HepG2 (cell line): ENCODE measurements around the gene KARS1. TPM values are rescaled to one million over a fixed set of nuclear protein-coding genes. Genes with fewer than 3 reads are reported as not detected.
A peak's percentile ranks its signal among the peaks of the same experiment; 100 is the strongest.

Experiments
- ARNT ChIP-seq: fragments of 450-650 bp; IDR thresholded peaks from 2 replicates; pipeline ENCODE4 v1.6.1; 2017
- CENPX ChIP-seq: sonication (generic); formaldehyde crosslinking; IDR thresholded peaks from 2 replicates; pipeline ENCODE4 v1.9.0; 2021; ENCODE audit warnings: mild to moderate bottlenecking, missing genetic modification reagents, moderate library complexity
- CREB1 ChIP-seq, 2 experiments: fragments of 450-650 bp in 1 of 2; IDR thresholded peaks; 2 replicates each; pipeline ENCODE4 v1.6.1; 2016 to 2017; ENCODE audit warnings: control low read depth in 1 of 2, mild to moderate bottlenecking in 1 of 2, missing compliant biosample characterization in 1 of 2, missing genetic modification characterization in 1 of 2
- DPF2 ChIP-seq: sonication (generic); formaldehyde crosslinking; IDR thresholded peaks from 2 replicates; pipeline ENCODE4 v1.4.0; 2020; ENCODE audit warnings: mild to moderate bottlenecking, low read depth, missing genetic modification reagents, borderline replicate concordance
- HOXD1 ChIP-seq: sonication (generic); formaldehyde crosslinking; IDR thresholded peaks from 2 replicates; pipeline ENCODE4 v1.5.0; 2020; ENCODE audit warnings: missing genetic modification reagents
- MNT ChIP-seq: fragments of 450-650 bp; IDR thresholded peaks from 2 replicates; pipeline ENCODE4 v1.6.1; 2016
- MXI1 ChIP-seq: IDR thresholded peaks from 3 replicates; pipeline ENCODE4 v1.6.1; 2012; ENCODE audit warnings: low read depth, low read length, inconsistent platforms, borderline replicate concordance
- NFIC ChIP-seq: IDR thresholded peaks from 2 replicates; pipeline ENCODE4 v1.6.1; 2012; ENCODE audit warnings: mild to moderate bottlenecking, low read length, inconsistent platforms
- NRL ChIP-seq: sonication (generic); formaldehyde crosslinking; IDR thresholded peaks from 2 replicates; pipeline ENCODE4 v1.5.0; 2020; ENCODE audit warnings: missing genetic modification reagents, mild to moderate bottlenecking, moderate library complexity, borderline replicate concordance
- POLR2AphosphoS5 ChIP-seq: IDR thresholded peaks from 2 replicates; pipeline ENCODE4 v1.6.1; 2012; ENCODE audit warnings: low read depth, low read length
- POLR2G ChIP-seq: fragments of 200-400 bp; formaldehyde crosslinking; IDR thresholded peaks from 2 replicates; pipeline ENCODE4 v1.6.1; 2018; ENCODE audit warnings: mild to moderate bottlenecking, low read depth, low read length, moderate library complexity
- RFX5 ChIP-seq: IDR thresholded peaks from 2 replicates; pipeline ENCODE4 v1.6.1; 2011; ENCODE audit warnings: low read depth, low read length, improper control_type of control experiment
- ZFP36L2 ChIP-seq: sonication (generic); formaldehyde crosslinking; IDR thresholded peaks from 2 replicates; pipeline ENCODE4 v1.4.0; 2020; ENCODE audit warnings: missing genetic modification reagents
- ZNF451 ChIP-seq: sonication (generic); formaldehyde crosslinking; IDR thresholded peaks from 2 replicates; pipeline ENCODE4 v1.5.0; 2020; ENCODE audit warnings: mild to moderate bottlenecking, missing genetic modification reagents
- ZNF513 ChIP-seq: sonication (generic); formaldehyde crosslinking; conservative IDR thresholded peaks from 2 replicates; pipeline ENCODE4 v1.5.0; 2020; ENCODE audit warnings: missing genetic modification reagents
- ZNF616 ChIP-seq: sonication (generic); formaldehyde crosslinking; IDR thresholded peaks from 2 replicates; pipeline ENCODE4 v1.5.0; 2020; ENCODE audit warnings: low read depth, mild to moderate bottlenecking, missing genetic modification reagents
- ZNF724P ChIP-seq: sonication (generic); formaldehyde crosslinking; IDR thresholded peaks from 2 replicates; pipeline ENCODE4 v1.8.0; 2022; ENCODE audit warnings: missing genetic modification reagents, borderline replicate concordance
- polyA plus RNA-seq, 8 experiments: library from polyadenylated mRNA; depleted of rRNA in 3 of 8; stranded (reverse) in 7 of 8; unstranded in 1 of 8; fragments of >200 nt; fragmentation: Illumina TruSeq in 4 of 8; extraction: Trizol in 4 of 8; gene quantifications; 2 replicates each; pipeline versions ENCODE4 v1.2.1 to v1.2.3, GENCODE V29; 2011 to 2016; ENCODE audit warnings: low read depth in 4 of 8, missing spikeins in 1 of 8, mixed read lengths in 1 of 8; ENCODE audit not compliant: insufficient read depth in 1 of 8
- total RNA-seq, 5 experiments: library from RNA; depleted of rRNA; stranded (reverse); fragments of >200 nt; fragmentation: Illumina TruSeq; extraction: Trizol; gene quantifications; 2 replicates each; pipeline ENCODE4 v1.2.3, GENCODE V29; 2016; ENCODE audit warnings: low read depth in 1 of 5
- TF ChIP-seq, protein P1 (sequence below): sonication (generic); formaldehyde crosslinking; IDR thresholded peaks from 2 replicates; pipeline ENCODE4 v1.5.0; 2020; ENCODE audit warnings: mild to moderate bottlenecking, missing genetic modification reagents, borderline replicate concordance

The KARS1 gene
- total and polyA plus RNA-seq, 2 of the 13 experiments (the other 11 are each of a cell fraction or from before 2014, with no cell fraction given) = 141 to 276 TPM

- TF ChIP-seq, protein P1, sequence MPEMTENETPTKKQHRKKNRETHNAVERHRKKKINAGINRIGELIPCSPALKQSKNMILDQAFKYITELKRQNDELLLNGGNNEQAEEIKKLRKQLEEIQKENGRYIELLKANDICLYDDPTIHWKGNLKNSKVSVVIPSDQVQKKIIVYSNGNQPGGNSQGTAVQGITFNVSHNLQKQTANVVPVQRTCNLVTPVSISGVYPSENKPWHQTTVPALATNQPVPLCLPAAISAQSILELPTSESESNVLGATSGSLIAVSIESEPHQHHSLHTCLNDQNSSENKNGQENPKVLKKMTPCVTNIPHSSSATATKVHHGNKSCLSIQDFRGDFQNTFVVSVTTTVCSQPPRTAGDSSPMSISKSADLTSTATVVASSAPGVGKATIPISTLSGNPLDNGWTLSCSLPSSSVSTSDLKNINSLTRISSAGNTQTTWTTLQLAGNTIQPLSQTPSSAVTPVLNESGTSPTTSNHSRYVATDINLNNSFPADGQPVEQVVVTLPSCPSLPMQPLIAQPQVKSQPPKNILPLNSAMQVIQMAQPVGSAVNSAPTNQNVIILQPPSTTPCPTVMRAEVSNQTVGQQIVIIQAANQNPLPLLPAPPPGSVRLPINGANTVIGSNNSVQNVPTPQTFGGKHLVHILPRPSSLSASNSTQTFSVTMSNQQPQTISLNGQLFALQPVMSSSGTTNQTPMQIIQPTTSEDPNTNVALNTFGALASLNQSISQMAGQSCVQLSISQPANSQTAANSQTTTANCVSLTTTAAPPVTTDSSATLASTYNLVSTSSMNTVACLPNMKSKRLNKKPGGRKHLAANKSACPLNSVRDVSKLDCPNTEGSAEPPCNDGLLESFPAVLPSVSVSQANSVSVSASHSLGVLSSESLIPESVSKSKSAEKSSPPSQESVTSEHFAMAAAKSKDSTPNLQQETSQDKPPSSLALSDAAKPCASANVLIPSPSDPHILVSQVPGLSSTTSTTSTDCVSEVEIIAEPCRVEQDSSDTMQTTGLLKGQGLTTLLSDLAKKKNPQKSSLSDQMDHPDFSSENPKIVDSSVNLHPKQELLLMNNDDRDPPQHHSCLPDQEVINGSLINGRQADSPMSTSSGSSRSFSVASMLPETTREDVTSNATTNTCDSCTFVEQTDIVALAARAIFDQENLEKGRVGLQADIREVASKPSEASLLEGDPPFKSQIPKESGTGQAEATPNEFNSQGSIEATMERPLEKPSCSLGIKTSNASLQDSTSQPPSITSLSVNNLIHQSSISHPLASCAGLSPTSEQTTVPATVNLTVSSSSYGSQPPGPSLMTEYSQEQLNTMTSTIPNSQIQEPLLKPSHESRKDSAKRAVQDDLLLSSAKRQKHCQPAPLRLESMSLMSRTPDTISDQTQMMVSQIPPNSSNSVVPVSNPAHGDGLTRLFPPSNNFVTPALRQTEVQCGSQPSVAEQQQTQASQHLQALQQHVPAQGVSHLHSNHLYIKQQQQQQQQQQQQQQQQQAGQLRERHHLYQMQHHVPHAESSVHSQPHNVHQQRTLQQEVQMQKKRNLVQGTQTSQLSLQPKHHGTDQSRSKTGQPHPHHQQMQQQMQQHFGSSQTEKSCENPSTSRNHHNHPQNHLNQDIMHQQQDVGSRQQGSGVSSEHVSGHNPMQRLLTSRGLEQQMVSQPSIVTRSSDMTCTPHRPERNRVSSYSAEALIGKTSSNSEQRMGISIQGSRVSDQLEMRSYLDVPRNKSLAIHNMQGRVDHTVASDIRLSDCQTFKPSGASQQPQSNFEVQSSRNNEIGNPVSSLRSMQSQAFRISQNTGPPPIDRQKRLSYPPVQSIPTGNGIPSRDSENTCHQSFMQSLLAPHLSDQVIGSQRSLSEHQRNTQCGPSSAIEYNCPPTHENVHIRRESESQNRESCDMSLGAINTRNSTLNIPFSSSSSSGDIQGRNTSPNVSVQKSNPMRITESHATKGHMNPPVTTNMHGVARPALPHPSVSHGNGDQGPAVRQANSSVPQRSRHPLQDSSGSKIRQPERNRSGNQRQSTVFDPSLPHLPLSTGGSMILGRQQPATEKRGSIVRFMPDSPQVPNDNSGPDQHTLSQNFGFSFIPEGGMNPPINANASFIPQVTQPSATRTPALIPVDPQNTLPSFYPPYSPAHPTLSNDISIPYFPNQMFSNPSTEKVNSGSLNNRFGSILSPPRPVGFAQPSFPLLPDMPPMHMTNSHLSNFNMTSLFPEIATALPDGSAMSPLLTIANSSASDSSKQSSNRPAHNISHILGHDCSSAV (CRISPR knock-in tag) = 0 out of 2 replicates have a peak, but pooled peaks have one; percentile 47
- TF ChIP-seq MNT = peak; percentile 88
- peak; percentile 76; the same call in 1 of the 2 replicates for TF ChIP-seq ZNF513 (CRISPR knock-in tag)
- peak; percentile 97 for TF ChIP-seq POLR2G
- TF ChIP-seq DPF2 (CRISPR knock-in tag) = no peak
- peak; percentile 78; the same call in 1 of the 2 replicates for TF ChIP-seq ZNF724P
- TF ChIP-seq CENPX (CRISPR knock-in tag) = no peak
- peak; percentile 84 for TF ChIP-seq RFX5
- TF ChIP-seq CREB1 (IDR thresholded peaks at IDR 0.05) = peak; percentile 100
- TF ChIP-seq CREB1 (CRISPR knock-in tag; IDR thresholded peaks at IDR 0.05) = peak; percentile 99
- peak; percentile 95 for TF ChIP-seq NRL (CRISPR knock-in tag)
- 0 out of 2 replicates have a peak, but pooled peaks have one; percentile 72 for TF ChIP-seq ZFP36L2 (CRISPR knock-in tag)
- 0 out of 2 replicates have a peak, but pooled peaks have one; percentile 25 for TF ChIP-seq NFIC
- no peak for TF ChIP-seq ZNF616 (CRISPR knock-in tag)
- TF ChIP-seq HOXD1 (CRISPR knock-in tag) = peak; percentile 57; the same call in 1 of the 2 replicates
- TF ChIP-seq POLR2AphosphoS5 = peak; percentile 96
- TF ChIP-seq MXI1 = peak; percentile 100; the same call in 2 of the 3 replicates
- no peak for TF ChIP-seq ARNT
- 0 out of 2 replicates have a peak, but pooled peaks have one; percentile 35 for TF ChIP-seq ZNF451 (CRISPR knock-in tag)
Measured at GRCh38 chr16:75622761-75623605, 24.5 kb downstream of the KARS1 start, which contains the start of gene ADAT1 (continued).
